Measurements from ENCODE around the gene MAPT. TPM values are rescaled to one million over a fixed set of nuclear protein-coding genes. Genes with fewer than 3 reads are reported as not detected.

Gene MAPT
- total RNA-seq: 100 to 1,000 TPM in 4 of 8 experiments, 10 to 100 TPM in 1, 1 to 10 TPM in 3; 1.7 to 159 (median 84.5) TPM

GRCh38 chr17:45894022-45894784, at the start of gene MAPT:
TSS of gene MAPT (plus strand) at chr17:45894554. CDS start at chr17:45962338, 67,784 bp downstream.
- H3K4me1 ChIP-seq (replicated peaks in 1 of 2): no peaks in the 10 kb centered on the region

GRCh38 chr17:45844695-45845375, 49.5 kb upstream of the MAPT start, which contains the start of gene SPPL2C:
TSS of gene SPPL2C (plus strand) at chr17:45844881. CDS start at chr17:45844907, 26 bp downstream.
- ATAC-seq (replicated peaks in 6 of 8): peak in 1 of 8 experiments; percentile 9
- 40 to 100% (median 65%) methylated on average over 1 to 3 of the region's 25 CpGs; no CpG with 5 or more reads in 6 of the 10 experiments for WGBS, 10 experiments
- Histone ChIP-seq H3K27ac (no peak within 1 kb of the TSS), H3K4me3 (no peak within 1 kb of the TSS), H3K4me1 (replicated peaks in 1 of 2) (no peaks in the 10 kb centered on the region)
- in situ Hi-C loops (cut with MboI; ENCODE audit: low pct_unique_long_range_greater_than_20kb in 2 of 9, low sequenced_read_pairs in 9 of 9, unreplicated experiment in 9 of 9): loop anchor here in 3 of 9 experiments (25.0 kb wide), 3 partner anchors 108 to 633 kb away; partner anchors contain the start of gene FMNL1 (in 1 of the 3)

More at GRCh38 chr17:45894022-45894784, at the start of gene MAPT:
- WGBS, 10 experiments: 0 to 73% (median 5%) methylated on average over 1 to 7 of the region's 97 CpGs; no CpG with 5 or more reads in 7 of the 10 experiments
- H3K4me3 ChIP-seq: peak within 1 kb of the TSS; percentile 56 to 70 (median 61)
- H3K27ac ChIP-seq: peak within 1 kb of the TSS; percentile 56 to 81
- in situ Hi-C loops (cut with MboI; ENCODE audit: low pct_unique_long_range_greater_than_20kb in 2 of 9, low sequenced_read_pairs in 9 of 9, unreplicated experiment in 9 of 9): no loop called here
- peak; percentile 84 to 98 (median 88) for ATAC-seq (replicated peaks in 6 of 8)

- in situ Hi-C loops (cut with MboI; ENCODE audit: low pct_unique_long_range_greater_than_20kb in 2 of 9, low sequenced_read_pairs in 9 of 9, unreplicated experiment in 9 of 9): loop anchor here in 3 of 9 experiments (25.0 kb wide), 3 partner anchors 108 to 633 kb away; partner anchors contain the start of gene FMNL1 (in 1 of the 3)
- Histone ChIP-seq H3K4me3 (no peak overlapping the region), H3K27ac (no peak overlapping the region), H3K4me1 (replicated peaks in 1 of 2) (no peaks in the 10 kb centered on the region)
- WGBS, 10 experiments: 18 to 88% (median 76%) methylated on average over 3 to 7 of the region's 35 CpGs; no CpG with 5 or more reads in 5 of the 10 experiments
- no peak for ATAC-seq (replicated peaks in 6 of 8)
These were observed 48.8 kb upstream of the MAPT start for GRCh38 chr17:45845376-45846185.

DNA sequence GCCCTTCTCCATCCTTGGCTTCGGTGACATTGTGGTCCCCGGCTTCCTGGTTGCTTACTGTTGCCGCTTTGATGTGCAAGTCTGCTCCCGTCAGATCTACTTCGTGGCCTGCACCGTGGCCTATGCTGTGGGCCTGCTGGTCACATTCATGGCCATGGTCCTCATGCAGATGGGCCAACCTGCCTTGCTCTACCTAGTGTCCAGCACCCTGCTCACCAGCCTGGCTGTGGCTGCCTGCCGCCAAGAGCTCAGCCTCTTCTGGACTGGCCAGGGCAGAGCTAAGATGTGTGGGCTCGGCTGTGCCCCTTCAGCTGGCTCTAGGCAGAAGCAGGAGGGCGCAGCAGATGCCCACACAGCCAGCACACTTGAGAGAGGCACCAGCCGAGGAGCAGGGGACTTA, 48.1 kb upstream of the MAPT start:
- no peak for ATAC-seq (replicated peaks in 6 of 8)
- Histone ChIP-seq H3K4me1 (replicated peaks in 1 of 2) (no peaks in the 10 kb centered on the region), H3K27ac (no peak overlapping the region), H3K4me3 (no peak overlapping the region)
- in situ Hi-C loops (cut with MboI; ENCODE audit: low pct_unique_long_range_greater_than_20kb in 2 of 9, low sequenced_read_pairs in 9 of 9, unreplicated experiment in 9 of 9): loop anchor here in 3 of 9 experiments (25.0 kb wide), 3 partner anchors 109 to 634 kb away; partner anchors contain the start of gene FMNL1 (in 1 of the 3)
- 40 to 100% (median 66%) methylated on average over 1 to 6 of the region's 10 CpGs; no CpG with 5 or more reads in 5 of the 10 experiments for WGBS, 10 experiments

DNA sequence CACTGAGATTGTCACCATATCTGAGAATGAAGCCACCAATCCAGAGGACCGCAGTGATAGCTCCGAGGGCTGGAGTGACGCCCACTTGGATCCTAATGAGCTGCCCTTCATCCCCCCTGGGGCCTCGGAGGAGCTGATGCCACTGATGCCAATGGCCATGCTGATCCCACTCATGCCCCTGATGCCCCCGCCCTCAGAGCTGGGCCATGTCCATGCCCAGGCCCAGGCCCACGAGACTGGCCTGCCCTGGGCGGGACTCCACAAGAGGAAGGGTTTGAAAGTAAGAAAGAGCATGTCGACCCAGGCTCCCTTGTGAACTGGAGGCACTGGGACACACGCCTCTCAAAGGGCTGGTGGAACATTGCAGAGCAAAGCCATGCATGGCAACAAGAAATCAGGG, 47.7 kb upstream of the MAPT start:
- in situ Hi-C loops (cut with MboI; ENCODE audit: low pct_unique_long_range_greater_than_20kb in 2 of 9, low sequenced_read_pairs in 9 of 9, unreplicated experiment in 9 of 9): loop anchor here in 3 of 9 experiments (25.0 kb wide), 3 partner anchors 109 to 634 kb away; partner anchors contain the start of gene FMNL1 (in 1 of the 3)
- 0 to 68% (median 40%) methylated on average over 1 to 6 of the region's 9 CpGs; no CpG with 5 or more reads in 3 of the 10 experiments for WGBS, 10 experiments
- ATAC-seq (replicated peaks in 6 of 8): no peak
- no peak overlapping the region for H3K4me3 ChIP-seq
- no peak overlapping the region for H3K27ac ChIP-seq
- H3K4me1 ChIP-seq (replicated peaks in 1 of 2): no peaks in the 10 kb centered on the region

DNA sequence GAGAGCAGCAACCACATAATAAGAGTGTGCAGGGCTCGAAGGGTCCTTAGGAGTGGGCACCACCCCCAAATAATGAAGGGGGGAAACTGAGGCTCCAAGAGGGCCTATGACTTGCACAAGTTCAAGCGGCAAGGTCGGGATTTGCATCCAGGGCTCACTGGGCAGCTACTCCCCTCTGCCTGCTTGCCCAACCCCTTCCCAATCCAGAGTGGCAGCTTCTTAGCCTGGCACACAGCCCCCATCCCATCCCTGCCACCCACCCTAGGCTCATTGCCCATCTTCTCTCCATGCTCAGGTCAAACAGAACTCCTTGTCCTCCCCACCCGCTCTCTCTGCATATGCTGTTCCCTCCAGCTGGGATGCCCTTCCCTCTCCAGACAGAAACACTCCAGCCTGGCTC, 47.3 kb upstream of the MAPT start:
- Histone ChIP-seq H3K27ac (no peak overlapping the region), H3K4me3 (no peak overlapping the region), H3K4me1 (replicated peaks in 1 of 2) (no peaks in the 10 kb centered on the region)
- no peak for ATAC-seq (replicated peaks in 6 of 8)
- WGBS, 10 experiments: 17 to 100% (median 50%) methylated on average over 1 to 3 of the region's 4 CpGs; no CpG with 5 or more reads in 5 of the 10 experiments
- in situ Hi-C loops (cut with MboI; ENCODE audit: low pct_unique_long_range_greater_than_20kb in 2 of 9, low sequenced_read_pairs in 9 of 9, unreplicated experiment in 9 of 9): loop anchor here in 3 of 9 experiments (25.0 kb wide), 3 partner anchors 110 to 635 kb away; partner anchors contain the start of gene FMNL1 (in 1 of the 3)

GRCh38 chr17:45847747-45848146, 46.6 kb upstream of the MAPT start:
- ATAC-seq (replicated peaks in 6 of 8): no peak
- in situ Hi-C loops (cut with MboI; ENCODE audit: low pct_unique_long_range_greater_than_20kb in 2 of 9, low sequenced_read_pairs in 9 of 9, unreplicated experiment in 9 of 9): loop anchor here in 3 of 9 experiments (25.0 kb wide), 3 partner anchors 110 to 635 kb away; partner anchors contain the start of gene FMNL1 (in 1 of the 3)
- whole genome bisulfite sequencing, 10 experiments: 0 to 100% (median 80%) methylated on average over 1 to 4 of the region's 5 CpGs; no CpG with 5 or more reads in 5 of the 10 experiments
- no peaks in the 10 kb centered on the region for H3K4me1 ChIP-seq (replicated peaks in 1 of 2)
- H3K4me3 ChIP-seq: no peak overlapping the region
- no peak overlapping the region for H3K27ac ChIP-seq

GRCh38 chr17:45848405-45848804, 45.9 kb upstream of the MAPT start:
- no peak overlapping the region for H3K27ac ChIP-seq
- 67 to 90% (median 71%) methylated on average over 1 to 7 of the region's 9 CpGs; no CpG with 5 or more reads in 4 of the 10 experiments for WGBS, 10 experiments
- in situ Hi-C loops (cut with MboI; ENCODE audit: low pct_unique_long_range_greater_than_20kb in 2 of 9, low sequenced_read_pairs in 9 of 9, unreplicated experiment in 9 of 9): loop anchor here in 3 of 9 experiments (25.0 kb wide), 3 partner anchors 111 to 636 kb away; partner anchors contain the start of gene FMNL1 (in 1 of the 3)
- no peak for ATAC-seq (replicated peaks in 6 of 8)
- H3K4me1 ChIP-seq (replicated peaks in 1 of 2): no peaks in the 10 kb centered on the region
- no peak overlapping the region for H3K4me3 ChIP-seq

GRCh38 chr17:45848868-45849535, 45.4 kb upstream of the MAPT start:
- Histone ChIP-seq H3K27ac (no peak overlapping the region), H3K4me1 (replicated peaks in 1 of 2) (no peaks in the 10 kb centered on the region), H3K4me3 (no peak overlapping the region)
- in situ Hi-C loops (cut with MboI; ENCODE audit: low pct_unique_long_range_greater_than_20kb in 2 of 9, low sequenced_read_pairs in 9 of 9, unreplicated experiment in 9 of 9): loop anchor here in 3 of 9 experiments (25.0 kb wide), 3 partner anchors 112 to 637 kb away; partner anchors contain the start of gene FMNL1 (in 1 of the 3)
- ATAC-seq (replicated peaks in 6 of 8): peak in 5 of 8 experiments; percentile 9 to 73 (median 29)
- WGBS, 10 experiments: 0 to 90% (median 35%) methylated on average over 1 to 3 of the region's 15 CpGs; no CpG with 5 or more reads in 6 of the 10 experiments

DNA sequence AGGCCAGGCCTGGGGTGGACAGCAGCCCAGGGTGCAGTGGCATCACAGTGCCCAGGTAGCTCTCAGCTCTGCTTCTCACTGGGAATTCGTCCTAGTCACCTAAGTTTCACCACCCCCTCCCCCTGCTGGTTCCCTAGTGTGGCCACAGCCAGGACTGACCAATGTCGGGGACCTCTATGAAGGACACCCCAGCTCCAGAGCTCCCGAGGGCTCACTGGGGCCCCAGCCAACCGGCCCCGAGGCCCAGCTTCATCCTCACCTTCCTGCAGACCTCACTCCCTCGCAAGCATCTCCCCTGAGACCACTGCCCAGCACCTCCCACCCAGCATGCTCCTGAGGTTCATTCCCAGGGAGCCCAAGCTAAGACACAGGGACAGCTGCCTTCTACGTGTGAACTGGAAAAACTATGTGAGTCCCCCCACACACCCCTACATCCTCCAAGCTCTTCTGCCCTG, 44.8 kb upstream of the MAPT start:
- WGBS, 10 experiments: 0 to 83% (median 60%) methylated on average over 1 to 3 of the region's 7 CpGs; no CpG with 5 or more reads in 5 of the 10 experiments

GRCh38 chr17:45850011-45850410, 44.3 kb upstream of the MAPT start:
- in situ Hi-C loops (cut with MboI; ENCODE audit: low pct_unique_long_range_greater_than_20kb in 2 of 9, low sequenced_read_pairs in 9 of 9, unreplicated experiment in 9 of 9): loop anchor here in 2 of 9 experiments (25.0 kb wide), 2 partner anchors 213 to 438 kb away; no protein-coding TSS in a partner anchor
- Histone ChIP-seq H3K27ac (no peak overlapping the region), H3K4me1 (replicated peaks in 1 of 2) (no peaks in the 10 kb centered on the region), H3K4me3 (no peak overlapping the region)
- WGBS, 10 experiments: 33 to 100% (median 83%) methylated on average over 1 to 2 of the region's 4 CpGs; no CpG with 5 or more reads in 5 of the 10 experiments
- ATAC-seq (replicated peaks in 6 of 8): no peak

More for the DNA sequence above, 44.8 kb upstream of the MAPT start:
- Histone ChIP-seq H3K27ac (no peak overlapping the region), H3K4me1 (replicated peaks in 1 of 2) (no peaks in the 10 kb centered on the region), H3K4me3 (no peak overlapping the region)
- in situ Hi-C loops (cut with MboI; ENCODE audit: low pct_unique_long_range_greater_than_20kb in 2 of 9, low sequenced_read_pairs in 9 of 9, unreplicated experiment in 9 of 9): loop anchor here in 3 of 9 experiments (25.0 kb wide), 3 partner anchors 112 to 637 kb away; partner anchors contain the start of gene FMNL1 (in 1 of the 3)
- ATAC-seq (replicated peaks in 6 of 8): peak in 1 of 8 experiments; percentile 12
